ENCODE measurements around the gene ZMYND8. TPM values are rescaled to one million over a fixed set of nuclear protein-coding genes. Genes with fewer than 3 reads are reported as not detected.
A peak's percentile ranks its signal among the peaks of the same experiment; 100 is the strongest.

Gene ZMYND8
- total RNA-seq, 2 donors from 2014 or later, result 22.0 to 35.3 TPM

- no peak for DNase-seq (ENCODE audit: low spot score)
- Histone ChIP-seq H3K9me3 (no peaks in the 10 kb centered on the region), H3K36me3 (no peaks in the 10 kb centered on the region), H3K4me1 (peaks cover 0 to 57% of the 10 kb centered on the region in 2 donors), H3K27ac (no peak overlapping the region), H3K27me3 (no peaks in the 10 kb centered on the region), H3K4me3 (no peak overlapping the region)
- TF ChIP-seq, protein P1, sequence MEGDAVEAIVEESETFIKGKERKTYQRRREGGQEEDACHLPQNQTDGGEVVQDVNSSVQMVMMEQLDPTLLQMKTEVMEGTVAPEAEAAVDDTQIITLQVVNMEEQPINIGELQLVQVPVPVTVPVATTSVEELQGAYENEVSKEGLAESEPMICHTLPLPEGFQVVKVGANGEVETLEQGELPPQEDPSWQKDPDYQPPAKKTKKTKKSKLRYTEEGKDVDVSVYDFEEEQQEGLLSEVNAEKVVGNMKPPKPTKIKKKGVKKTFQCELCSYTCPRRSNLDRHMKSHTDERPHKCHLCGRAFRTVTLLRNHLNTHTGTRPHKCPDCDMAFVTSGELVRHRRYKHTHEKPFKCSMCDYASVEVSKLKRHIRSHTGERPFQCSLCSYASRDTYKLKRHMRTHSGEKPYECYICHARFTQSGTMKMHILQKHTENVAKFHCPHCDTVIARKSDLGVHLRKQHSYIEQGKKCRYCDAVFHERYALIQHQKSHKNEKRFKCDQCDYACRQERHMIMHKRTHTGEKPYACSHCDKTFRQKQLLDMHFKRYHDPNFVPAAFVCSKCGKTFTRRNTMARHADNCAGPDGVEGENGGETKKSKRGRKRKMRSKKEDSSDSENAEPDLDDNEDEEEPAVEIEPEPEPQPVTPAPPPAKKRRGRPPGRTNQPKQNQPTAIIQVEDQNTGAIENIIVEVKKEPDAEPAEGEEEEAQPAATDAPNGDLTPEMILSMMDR (IDR thresholded peaks at IDR 0.05), result no peak
These were observed 31.3 kb downstream of the ZMYND8 start for GRCh38 chr20:47325242-47325641.

GRCh38 chr20:47320990-47321805 lies 35.3 kb downstream of the ZMYND8 start:
- Histone ChIP-seq H3K9me3 (no peaks in the 10 kb centered on the region), H3K36me3 (no peaks in the 10 kb centered on the region), H3K4me3 (no peak overlapping the region), H3K27ac (peak overlapping the region; percentile 94 to 98), H3K27me3 (no peaks in the 10 kb centered on the region), H3K4me1 (peaks cover 0 to 57% of the 10 kb centered on the region in 2 donors)
- no peak for DNase-seq (ENCODE audit: low spot score)
- TF ChIP-seq, protein P1 (IDR thresholded peaks at IDR 0.05), result no peak

- Histone ChIP-seq H3K27me3 (no peaks in the 10 kb centered on the region), H3K4me1 (peaks cover 0 to 72% of the 10 kb centered on the region in 2 donors), H3K4me3 (peak overlapping the region; percentile 16 to 23), H3K9me3 (no peaks in the 10 kb centered on the region), H3K36me3 (no peaks in the 10 kb centered on the region), H3K27ac (peak overlapping the region; percentile 94 to 98)
- DNase-seq (ENCODE audit: low spot score), result peak; percentile 74
- TF ChIP-seq, protein P1 (IDR thresholded peaks at IDR 0.05), result no peak
These were observed 36.8 kb downstream of the ZMYND8 start for GRCh38 chr20:47319517-47320252.

DNA sequence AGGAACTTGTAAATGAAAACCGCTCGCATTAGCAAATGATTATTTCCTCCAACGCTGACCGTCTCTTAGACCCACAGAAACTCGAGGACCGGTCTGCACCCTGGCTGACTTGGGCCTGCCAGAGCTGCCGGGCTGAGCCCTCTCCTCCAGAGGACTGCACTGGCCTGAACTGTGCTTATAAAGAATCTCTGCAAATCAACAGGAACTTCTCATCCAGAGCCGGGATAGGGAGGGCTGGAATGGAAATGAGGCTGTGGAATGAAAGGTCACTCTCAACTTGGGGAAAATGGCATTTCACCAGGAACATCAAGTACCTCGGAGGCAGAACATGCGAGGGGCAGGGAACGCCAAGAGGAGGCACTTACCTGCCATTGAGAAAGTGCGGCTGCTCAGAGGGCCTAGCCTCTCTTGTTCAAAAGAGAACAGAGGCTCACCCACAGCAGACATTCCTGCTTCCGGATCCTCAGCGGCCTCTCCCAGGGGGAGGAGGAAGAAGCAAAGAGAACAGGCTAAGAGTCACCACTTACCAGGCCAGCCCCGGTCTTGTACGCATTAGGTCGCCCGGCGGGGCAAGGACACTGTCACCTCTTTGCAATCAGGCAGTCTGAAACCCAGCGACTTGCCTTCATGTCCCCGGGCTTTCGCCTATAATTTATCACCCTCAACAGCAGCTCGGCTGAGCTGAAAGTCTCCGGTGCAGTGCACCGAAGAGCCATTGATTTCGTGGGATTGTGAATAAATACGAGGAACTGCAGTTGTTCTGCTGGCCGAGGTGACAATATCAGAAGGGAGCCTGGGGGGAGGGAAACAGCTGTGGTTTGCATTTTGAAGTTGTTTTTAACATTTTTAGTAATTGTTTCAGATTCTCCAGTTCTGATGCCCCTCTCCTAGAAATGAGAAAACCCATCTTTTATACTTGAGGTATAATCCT lies 37.6 kb downstream of the ZMYND8 start:
- Histone ChIP-seq H3K36me3 (no peaks in the 10 kb centered on the region), H3K4me1 (peaks cover 0 to 80% of the 10 kb centered on the region in 2 donors), H3K27ac (peak overlapping the region; percentile 94 to 98), H3K4me3 (peak overlapping the region; percentile 16 to 23), H3K9me3 (no peaks in the 10 kb centered on the region), H3K27me3 (no peaks in the 10 kb centered on the region)
- DNase-seq (ENCODE audit: low spot score), result peak; percentile 93
- TF ChIP-seq, protein P1 (IDR thresholded peaks at IDR 0.05), result no peak

GRCh38 chr20:47318027-47318585 lies 38.4 kb downstream of the ZMYND8 start:
- no peaks in the 10 kb centered on the region for H3K36me3 ChIP-seq
- H3K27me3 ChIP-seq, result no peaks in the 10 kb centered on the region
- H3K9me3 ChIP-seq, result no peaks in the 10 kb centered on the region
- no peak for DNase-seq (ENCODE audit: low spot score)
- peak overlapping the region; percentile 94 to 98 for H3K27ac ChIP-seq
- peaks cover 0 to 80% of the 10 kb centered on the region in 2 donors for H3K4me1 ChIP-seq
- TF ChIP-seq, protein P1 (IDR thresholded peaks at IDR 0.05), result no peak
- peak overlapping the region; percentile 16 to 23 for H3K4me3 ChIP-seq

Measured in right atrium auricular region (tissue), 2 donors.